K562 (cell line): ENCODE measurements around the gene RNF166. TPM values are rescaled to one million over a fixed set of nuclear protein-coding genes. Genes with fewer than 3 reads are reported as not detected.

Experiments used
- CCNT2 ChIP-seq: IDR thresholded peaks from 2 replicates; pipeline ENCODE4 v1.6.1; 2011; ENCODE audit warnings: borderline replicate concordance, low read depth, mild to moderate bottlenecking, moderate library complexity, mixed read lengths, low read length; ENCODE audit not compliant: insufficient read length; ENCODE audit errors: extremely low read depth
- CTBP1 ChIP-seq: fragments of 450-650 bp; IDR thresholded peaks from 2 replicates; pipeline ENCODE4 v1.6.1; 2016; ENCODE audit warnings: borderline replicate concordance
- GABPB1 ChIP-seq: sonication (generic); formaldehyde crosslinking; IDR thresholded peaks from 2 replicates; pipeline ENCODE4 v1.8.0; 2022; ENCODE audit warnings: mild to moderate bottlenecking, missing genetic modification reagents
- HNRNPUL1 ChIP-seq: fragments of 200-400 bp; formaldehyde crosslinking; IDR thresholded peaks from 2 replicates; pipeline ENCODE4 v1.6.1; 2017; ENCODE audit warnings: low read length
- KAT7 ChIP-seq: sonication (generic); formaldehyde crosslinking; IDR thresholded peaks from 2 replicates; pipeline ENCODE4 v1.8.0; 2022; ENCODE audit warnings: missing genetic modification reagents, mild to moderate bottlenecking, borderline replicate concordance
- KLF13 ChIP-seq: fragments of 450-650 bp; IDR thresholded peaks from 2 replicates; pipeline ENCODE4 v1.6.1; 2016; ENCODE audit warnings: missing genetic modification characterization, low read depth, mild to moderate bottlenecking, missing compliant biosample characterization, moderate library complexity, borderline replicate concordance
- LCOR ChIP-seq: sonication (generic); formaldehyde crosslinking; IDR thresholded peaks from 2 replicates; pipeline ENCODE4 v1.8.0; 2022; ENCODE audit warnings: mild to moderate bottlenecking, missing genetic modification reagents
- POLR2AphosphoS5 ChIP-seq: IDR thresholded peaks from 2 replicates; pipeline ENCODE4 v1.6.1; 2011; ENCODE audit warnings: mild to moderate bottlenecking, low read depth, low read length, moderate library complexity; ENCODE audit not compliant: control insufficient read depth, insufficient read depth
- PRMT5 ChIP-seq: sonication (generic); formaldehyde crosslinking; IDR thresholded peaks from 2 replicates; pipeline ENCODE4 v1.5.0; 2020; ENCODE audit warnings: missing genetic modification reagents
- SP1 ChIP-seq: sonication (generic); formaldehyde crosslinking; IDR thresholded peaks from 2 replicates; pipeline ENCODE4 v1.8.1; 2022; ENCODE audit warnings: mild to moderate bottlenecking, missing genetic modification reagents
- STAG1 ChIP-seq: sonication (generic); formaldehyde crosslinking; IDR thresholded peaks from 2 replicates; pipeline ENCODE4 v1.5.0; 2020; ENCODE audit warnings: missing genetic modification reagents, borderline replicate concordance
- YY1 ChIP-seq, 3 experiments: IDR thresholded peaks; 2 replicates each; pipeline ENCODE4 v1.6.1; 2011; ENCODE audit warnings: low read length in 2 of 3, mild to moderate bottlenecking in 2 of 3, moderate library complexity in 2 of 3, borderline replicate concordance in 1 of 3, control low read depth in 1 of 3, low read depth in 1 of 3; ENCODE audit not compliant: insufficient read depth in 3 of 3, insufficient replicate concordance in 2 of 3, control insufficient read depth in 1 of 3, insufficient read length in 1 of 3; ENCODE audit errors: extremely low read depth in 1 of 3
- ZC3H4 ChIP-seq: sonication (generic); formaldehyde crosslinking; IDR thresholded peaks from 2 replicates; pipeline ENCODE4 v1.9.0; 2021; ENCODE audit warnings: missing genetic modification reagents, borderline replicate concordance
- ZKSCAN1 ChIP-seq: fragments of 150-350 bp; IDR thresholded peaks from 2 replicates; pipeline ENCODE4 v1.6.1; 2016; ENCODE audit warnings: low read depth, low read length
- ZNF384 ChIP-seq: IDR thresholded peaks from 2 replicates; pipeline ENCODE4 v1.6.1; 2012; ENCODE audit warnings: low read depth, low read length, improper control_type of control experiment
- polyA plus RNA-seq, 8 experiments: library from polyadenylated mRNA; depleted of rRNA in 4 of 8; stranded (reverse) in 5 of 8; unstranded in 3 of 8; fragments of >200 nt; fragmentation: Nextera tagmentation in 2 of 8; fragmentation: Illumina TruSeq in 1 of 8; extraction: Ambion mirVana in 2 of 8; extraction: Trizol in 1 of 8; gene quantifications; 2 replicates each; pipeline versions ENCODE4 v1.2.1 to v1.2.3, GENCODE V29; 2011 to 2014; ENCODE audit warnings: inconsistent platforms in 1 of 8, missing spikeins in 1 of 8
- total RNA-seq, 7 experiments: library from RNA; depleted of rRNA in 6 of 7; stranded (reverse); fragments of >200 nt in 6 of 7; fragmentation: Illumina TruSeq in 2 of 7; extraction: Trizol in 2 of 7; gene quantifications; 2 replicates each; pipeline versions ENCODE4 v1.2.1 to v1.2.3, GENCODE V29; 2011 to 2021; ENCODE audit warnings: low replicate concordance in 1 of 7
- TF ChIP-seq, protein P1 (sequence below): sonication (generic); formaldehyde crosslinking; IDR thresholded peaks from 2 replicates; pipeline ENCODE4 v1.8.0; 2022; ENCODE audit warnings: mild to moderate bottlenecking, missing genetic modification reagents
- TF ChIP-seq, protein P2 (sequence below): sonication (generic); formaldehyde crosslinking; IDR thresholded peaks from 2 replicates; pipeline ENCODE4 v1.8.0; 2022; ENCODE audit warnings: mild to moderate bottlenecking, missing genetic modification reagents
- TF ChIP-seq, protein P3 (sequence below): fragments of 200-800 bp; sonication (Bioruptor generic); IDR thresholded peaks from 2 replicates; pipeline ENCODE4 v1.6.1; 2017; ENCODE audit warnings: missing genetic modification characterization, missing compliant biosample characterization

RNF166 gene
- total and polyA plus RNA-seq, 9 of the 15 experiments (the other 6 are each of a cell fraction or from before 2014, with no cell fraction given) = 0.56 to 60.3 (median 19.5) TPM

DNA sequence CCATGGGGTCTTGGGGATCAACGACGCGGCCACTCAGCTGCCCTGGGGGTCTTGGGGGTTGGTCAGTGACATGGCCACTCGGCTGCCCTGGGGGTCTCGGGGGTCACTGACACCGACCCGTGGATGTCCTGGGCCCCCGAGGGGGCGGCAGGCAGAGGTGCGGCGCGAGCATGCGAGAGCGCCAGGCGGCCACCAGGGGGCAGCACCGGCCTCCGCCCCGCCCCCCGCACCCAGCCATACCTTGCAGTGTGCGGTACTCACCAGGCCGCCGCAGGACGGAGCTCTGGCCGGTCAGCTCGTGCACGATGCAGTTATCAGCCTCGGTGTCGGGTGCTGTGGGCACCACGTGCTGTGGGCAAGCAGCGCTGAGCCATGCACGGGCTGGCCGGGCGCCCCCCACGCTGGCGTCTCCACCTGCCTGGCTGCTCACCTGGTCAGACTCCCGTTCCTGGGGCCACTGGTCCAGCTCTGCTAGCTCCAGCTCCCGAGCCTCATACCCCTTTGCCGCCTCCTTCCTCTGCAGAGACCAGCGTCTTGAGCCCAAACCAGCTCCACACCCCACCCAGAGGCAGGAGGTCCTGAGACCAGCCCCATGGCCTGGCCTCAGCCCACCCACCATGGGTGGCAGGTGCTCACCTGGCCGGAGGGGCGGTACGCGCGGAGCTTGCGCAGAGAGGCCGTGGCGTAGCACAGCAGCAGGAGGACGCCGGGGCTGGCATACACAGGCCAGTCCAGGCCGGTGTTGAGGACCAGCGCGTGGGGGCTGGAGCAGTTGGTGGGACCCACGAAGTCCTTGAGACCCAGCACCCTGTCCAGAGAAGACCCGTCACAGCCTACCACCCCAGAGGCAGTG, 31.3 kb upstream of the RNF166 start (continued):
- peak; percentile 98 for TF ChIP-seq KLF13 (tag)
- peak; percentile 81 for TF ChIP-seq GABPB1 (CRISPR knock-in tag)
- TF ChIP-seq, protein P1, sequence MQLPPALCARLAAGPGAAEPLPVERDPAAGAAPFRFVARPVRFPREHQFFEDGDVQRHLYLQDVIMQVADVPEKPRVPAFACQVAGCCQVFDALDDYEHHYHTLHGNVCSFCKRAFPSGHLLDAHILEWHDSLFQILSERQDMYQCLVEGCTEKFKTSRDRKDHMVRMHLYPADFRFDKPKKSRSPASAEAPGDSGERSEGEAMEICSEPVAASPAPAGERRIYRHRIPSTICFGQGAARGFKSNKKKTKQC = peak; percentile 86
- TF ChIP-seq CCNT2 = peak; percentile 86
- peak; percentile 51; the same call in 1 of the 2 replicates for TF ChIP-seq ZKSCAN1
- peak; percentile 43; the same call in 1 of the 2 replicates for TF ChIP-seq ZNF384
- TF ChIP-seq HNRNPUL1 = no peak
- TF ChIP-seq, protein P2, sequence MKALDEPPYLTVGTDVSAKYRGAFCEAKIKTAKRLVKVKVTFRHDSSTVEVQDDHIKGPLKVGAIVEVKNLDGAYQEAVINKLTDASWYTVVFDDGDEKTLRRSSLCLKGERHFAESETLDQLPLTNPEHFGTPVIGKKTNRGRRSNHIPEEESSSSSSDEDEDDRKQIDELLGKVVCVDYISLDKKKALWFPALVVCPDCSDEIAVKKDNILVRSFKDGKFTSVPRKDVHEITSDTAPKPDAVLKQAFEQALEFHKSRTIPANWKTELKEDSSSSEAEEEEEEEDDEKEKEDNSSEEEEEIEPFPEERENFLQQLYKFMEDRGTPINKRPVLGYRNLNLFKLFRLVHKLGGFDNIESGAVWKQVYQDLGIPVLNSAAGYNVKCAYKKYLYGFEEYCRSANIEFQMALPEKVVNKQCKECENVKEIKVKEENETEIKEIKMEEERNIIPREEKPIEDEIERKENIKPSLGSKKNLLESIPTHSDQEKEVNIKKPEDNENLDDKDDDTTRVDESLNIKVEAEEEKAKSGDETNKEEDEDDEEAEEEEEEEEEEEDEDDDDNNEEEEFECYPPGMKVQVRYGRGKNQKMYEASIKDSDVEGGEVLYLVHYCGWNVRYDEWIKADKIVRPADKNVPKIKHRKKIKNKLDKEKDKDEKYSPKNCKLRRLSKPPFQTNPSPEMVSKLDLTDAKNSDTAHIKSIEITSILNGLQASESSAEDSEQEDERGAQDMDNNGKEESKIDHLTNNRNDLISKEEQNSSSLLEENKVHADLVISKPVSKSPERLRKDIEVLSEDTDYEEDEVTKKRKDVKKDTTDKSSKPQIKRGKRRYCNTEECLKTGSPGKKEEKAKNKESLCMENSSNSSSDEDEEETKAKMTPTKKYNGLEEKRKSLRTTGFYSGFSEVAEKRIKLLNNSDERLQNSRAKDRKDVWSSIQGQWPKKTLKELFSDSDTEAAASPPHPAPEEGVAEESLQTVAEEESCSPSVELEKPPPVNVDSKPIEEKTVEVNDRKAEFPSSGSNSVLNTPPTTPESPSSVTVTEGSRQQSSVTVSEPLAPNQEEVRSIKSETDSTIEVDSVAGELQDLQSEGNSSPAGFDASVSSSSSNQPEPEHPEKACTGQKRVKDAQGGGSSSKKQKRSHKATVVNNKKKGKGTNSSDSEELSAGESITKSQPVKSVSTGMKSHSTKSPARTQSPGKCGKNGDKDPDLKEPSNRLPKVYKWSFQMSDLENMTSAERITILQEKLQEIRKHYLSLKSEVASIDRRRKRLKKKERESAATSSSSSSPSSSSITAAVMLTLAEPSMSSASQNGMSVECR (CRISPR knock-in tag) = peak; percentile 97
- no peak for TF ChIP-seq PRMT5 (CRISPR knock-in tag)
- TF ChIP-seq YY1 (IDR thresholded peaks at IDR 0.05; ENCODE audit: borderline replicate concordance in 1 of 3, control insufficient read depth in 1 of 3, extremely low read depth in 1 of 3, insufficient read depth in 3 of 3, insufficient read length in 1 of 3, insufficient replicate concordance in 2 of 3, low read depth in 1 of 3, low read length in 2 of 3) = peak in 2 of 3 experiments; percentile 70 to 74
- TF ChIP-seq STAG1 (CRISPR knock-in tag) = peak; percentile 75; the same call in 1 of the 2 replicates
- peak; percentile 70 for TF ChIP-seq LCOR
- peak; percentile 77; the same call in 1 of the 2 replicates for TF ChIP-seq KAT7
- TF ChIP-seq, protein P3, sequence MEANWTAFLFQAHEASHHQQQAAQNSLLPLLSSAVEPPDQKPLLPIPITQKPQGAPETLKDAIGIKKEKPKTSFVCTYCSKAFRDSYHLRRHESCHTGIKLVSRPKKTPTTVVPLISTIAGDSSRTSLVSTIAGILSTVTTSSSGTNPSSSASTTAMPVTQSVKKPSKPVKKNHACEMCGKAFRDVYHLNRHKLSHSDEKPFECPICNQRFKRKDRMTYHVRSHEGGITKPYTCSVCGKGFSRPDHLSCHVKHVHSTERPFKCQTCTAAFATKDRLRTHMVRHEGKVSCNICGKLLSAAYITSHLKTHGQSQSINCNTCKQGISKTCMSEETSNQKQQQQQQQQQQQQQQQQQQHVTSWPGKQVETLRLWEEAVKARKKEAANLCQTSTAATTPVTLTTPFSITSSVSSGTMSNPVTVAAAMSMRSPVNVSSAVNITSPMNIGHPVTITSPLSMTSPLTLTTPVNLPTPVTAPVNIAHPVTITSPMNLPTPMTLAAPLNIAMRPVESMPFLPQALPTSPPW (CRISPR knock-in tag) = peak; percentile 98
- 0 out of 2 replicates have a peak, but pooled peaks have one; percentile 32 for TF ChIP-seq ZC3H4 (CRISPR knock-in tag)
- TF ChIP-seq SP1 = peak; percentile 99
- peak; percentile 36; the same call in 1 of the 2 replicates for TF ChIP-seq POLR2AphosphoS5
- TF ChIP-seq CTBP1 = peak; percentile 86
